Natural killer cell (primary cell): ENCODE measurements around the gene IL17RB. TPM values are rescaled to one million over a fixed set of nuclear protein-coding genes. Genes with fewer than 3 reads are reported as not detected.

Source experiments
- ATAC-seq, 3 donors: fragments of 150-1000 bp in 2 of 3; fragments of 200-7000 bp in 1 of 3; cut with Tn5 transposase; 1 replicate in 1 of 3; 2 replicates in 2 of 3; pipeline ENCODE4 v1.10.0; 2021; ENCODE audit warnings: mild to moderate bottlenecking in 2 of 3, moderate library complexity in 2 of 3
- DNase-seq, 2 donors: peaks; one replicate each; pipeline versions ENCODE4 v3.0.0 to v3.0.0-alpha.2; 2013 to 2021; ENCODE audit warnings: mixed read lengths in 1 of 2
- H3K27ac ChIP-seq: one replicate; pipeline ENCODE4 v1.5.1; 2013; ENCODE audit warnings: mild to moderate bottlenecking, low read length
- H3K27me3 ChIP-seq: one replicate; pipeline ENCODE4 v1.6.1; 2013; ENCODE audit warnings: low read length; ENCODE audit not compliant: control insufficient read depth, insufficient read depth
- H3K36me3 ChIP-seq: one replicate; pipeline ENCODE4 v1.6.1; 2013; ENCODE audit warnings: low read length; ENCODE audit not compliant: control insufficient read depth, insufficient read depth
- H3K4me1 ChIP-seq: one replicate; pipeline ENCODE4 v1.6.1; 2013; ENCODE audit warnings: low read length; ENCODE audit not compliant: control insufficient read depth, insufficient read depth
- H3K4me3 ChIP-seq: one replicate; pipeline ENCODE4 v1.5.1; 2013; ENCODE audit warnings: low read length
- H3K9me3 ChIP-seq: one replicate; pipeline ENCODE4 v1.6.1; 2013; ENCODE audit warnings: low read length; ENCODE audit not compliant: control insufficient read depth, insufficient read depth
- H3K27ac Mint-ChIP-seq, 2 donors: one replicate each; pipeline ENCODE4 v1.8.0; 2022; ENCODE audit warnings: mild to moderate bottlenecking in 2 of 2, mixed read lengths in 2 of 2, moderate library complexity in 1 of 2
- H3K27me3 Mint-ChIP-seq, 2 donors: one replicate each; pipeline ENCODE4 v1.8.0; 2022; ENCODE audit warnings: low read depth in 2 of 2, mixed read lengths in 2 of 2
- H3K36me3 Mint-ChIP-seq: one replicate; pipeline ENCODE4 v1.8.0; 2022; ENCODE audit warnings: mixed read lengths
- H3K4me1 Mint-ChIP-seq, 2 donors: one replicate each; pipeline ENCODE4 v1.8.0; 2022; ENCODE audit warnings: mixed read lengths in 2 of 2
- H3K4me3 Mint-ChIP-seq: one replicate; pipeline ENCODE4 v1.8.0; 2022; ENCODE audit warnings: mild to moderate bottlenecking, moderate library complexity, mixed read lengths
- H3K9me3 Mint-ChIP-seq, 2 donors: one replicate each; pipeline ENCODE4 v1.8.0; 2022; ENCODE audit warnings: mixed read lengths in 2 of 2
- WGBS: methylation state at CpG from one replicate; pipeline ENCODE4 v1.1.7; 2013; ENCODE audit warnings: missing lambda C conversion rate; ENCODE audit not compliant: insufficient coverage; 5-methylcytosine and 5-hydroxymethylcytosine counted together
- intact Hi-C: fragments of 100-400 bp; cut with micrococcal nuclease; formaldehyde crosslinking; loops from one replicate; pipeline ENCODE4 v1.14.2; 2022
- total RNA-seq, 4 donors: library from RNA; stranded (reverse); fragments of 120-200 nt in 1 of 4; gene quantifications; one replicate each; pipeline versions ENCODE4 v1.2.3 to v1.2.4, GENCODE V29; 2013 to 2022
- TF ChIP-seq, protein P1 (sequence below): fragments of 200-600 bp; IDR thresholded peaks from one replicate; pipeline ENCODE4 v1.8.0; 2022; ENCODE audit warnings: antibody characterized with exemption

Gene IL17RB
- total RNA-seq, 3 donors from 2014 or later (not counting 1 experiment from before 2014, with no cell fraction given): 0.25 TPM; not detected in 2

- H3K9me3 ChIP-seq: no peaks in the 10 kb centered on the region
- no peaks in the 10 kb centered on the region for H3K36me3 Mint-ChIP-seq
- H3K27ac ChIP-seq: no peak overlapping the region
- H3K27me3 Mint-ChIP-seq: peaks cover 34 to 69% of the 10 kb centered on the region in 2 donors
- intact Hi-C loops: no loop called here
- no peaks in the 10 kb centered on the region for H3K36me3 ChIP-seq
- H3K27me3 ChIP-seq: peaks cover 7% of the 10 kb centered on the region
- H3K4me1 ChIP-seq: no peaks in the 10 kb centered on the region
- H3K4me3 ChIP-seq: no peak overlapping the region
- no peak overlapping the region for H3K27ac Mint-ChIP-seq
- no peak for DNase-seq
- ATAC-seq: no peak
- WGBS: 71% methylated on average over 4 of the region's 5 CpGs
- H3K4me1 Mint-ChIP-seq: no peaks in the 10 kb centered on the region
- TF ChIP-seq, protein P1, sequence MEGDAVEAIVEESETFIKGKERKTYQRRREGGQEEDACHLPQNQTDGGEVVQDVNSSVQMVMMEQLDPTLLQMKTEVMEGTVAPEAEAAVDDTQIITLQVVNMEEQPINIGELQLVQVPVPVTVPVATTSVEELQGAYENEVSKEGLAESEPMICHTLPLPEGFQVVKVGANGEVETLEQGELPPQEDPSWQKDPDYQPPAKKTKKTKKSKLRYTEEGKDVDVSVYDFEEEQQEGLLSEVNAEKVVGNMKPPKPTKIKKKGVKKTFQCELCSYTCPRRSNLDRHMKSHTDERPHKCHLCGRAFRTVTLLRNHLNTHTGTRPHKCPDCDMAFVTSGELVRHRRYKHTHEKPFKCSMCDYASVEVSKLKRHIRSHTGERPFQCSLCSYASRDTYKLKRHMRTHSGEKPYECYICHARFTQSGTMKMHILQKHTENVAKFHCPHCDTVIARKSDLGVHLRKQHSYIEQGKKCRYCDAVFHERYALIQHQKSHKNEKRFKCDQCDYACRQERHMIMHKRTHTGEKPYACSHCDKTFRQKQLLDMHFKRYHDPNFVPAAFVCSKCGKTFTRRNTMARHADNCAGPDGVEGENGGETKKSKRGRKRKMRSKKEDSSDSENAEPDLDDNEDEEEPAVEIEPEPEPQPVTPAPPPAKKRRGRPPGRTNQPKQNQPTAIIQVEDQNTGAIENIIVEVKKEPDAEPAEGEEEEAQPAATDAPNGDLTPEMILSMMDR: no peak
- H3K9me3 Mint-ChIP-seq: peaks cover 0 to 3% of the 10 kb centered on the region in 2 donors
- H3K4me3 Mint-ChIP-seq: no peak overlapping the region
Observed at GRCh38 chr3:53902711-53903110, 56.3 kb downstream of the IL17RB start.

DNA sequence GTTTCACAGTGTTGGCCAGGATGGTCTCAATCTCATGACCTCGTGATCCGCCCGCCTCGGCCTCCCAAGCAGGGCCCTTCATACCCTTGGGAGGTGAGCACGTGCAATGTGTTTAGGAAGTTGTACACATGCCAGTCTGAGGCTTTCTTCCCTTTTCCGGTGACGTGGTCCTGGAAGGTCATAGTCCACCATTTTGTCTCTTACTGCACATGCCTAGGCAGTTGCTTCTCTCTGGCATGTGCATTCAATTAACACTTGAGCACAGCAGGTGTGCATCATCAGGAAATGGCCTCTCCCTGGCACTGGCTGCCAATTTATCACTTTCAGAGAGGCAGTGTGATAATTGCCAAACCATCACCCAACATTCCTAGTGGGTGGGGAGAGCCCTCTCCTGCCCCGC, 67.0 kb downstream of the IL17RB start:
- Histone ChIP-seq H3K9me3 (no peaks in the 10 kb centered on the region), H3K4me1 (no peaks in the 10 kb centered on the region), H3K36me3 (no peaks in the 10 kb centered on the region), H3K27me3 (peaks cover 13% of the 10 kb centered on the region), H3K27ac (no peak overlapping the region), H3K4me3 (no peak overlapping the region)
- peaks cover 7% of the 10 kb centered on the region for H3K36me3 Mint-ChIP-seq
- peaks cover 39 to 59% of the 10 kb centered on the region in 2 donors for H3K27me3 Mint-ChIP-seq
- TF ChIP-seq, protein P1: no peak
- DNase-seq (no peak), ATAC-seq (no peak)
- WGBS: 90% methylated on average over 6 of the region's 8 CpGs
- H3K27ac Mint-ChIP-seq: no peak overlapping the region
- no peak overlapping the region for H3K4me3 Mint-ChIP-seq
- intact Hi-C loops: no loop called here
- no peaks in the 10 kb centered on the region for H3K9me3 Mint-ChIP-seq
- no peaks in the 10 kb centered on the region for H3K4me1 Mint-ChIP-seq

Other genes starting within 250 kb of the IL17RB start
- gene CHDH, start 149 bp upstream of the IL17RB start, total RNA-seq: 1 to 10 TPM in 1 of 3 donors, under 1 TPM in 2; 0.02 to 1.6 (median 0.09) TPM
- 10 to 100 TPM; 32.5 to 54.2 (median 41.5) TPM for gene ACTR8, start 35.6 kb downstream of the IL17RB start, total RNA-seq
- 100 to 1,000 TPM in 1 of 3 donors, 10 to 100 TPM in 2; 79.2 to 116 (median 95.4) TPM for gene SELENOK, start 45.3 kb downstream of the IL17RB start, total RNA-seq